ENCODE measurements around the gene ZNF236.

DNA sequence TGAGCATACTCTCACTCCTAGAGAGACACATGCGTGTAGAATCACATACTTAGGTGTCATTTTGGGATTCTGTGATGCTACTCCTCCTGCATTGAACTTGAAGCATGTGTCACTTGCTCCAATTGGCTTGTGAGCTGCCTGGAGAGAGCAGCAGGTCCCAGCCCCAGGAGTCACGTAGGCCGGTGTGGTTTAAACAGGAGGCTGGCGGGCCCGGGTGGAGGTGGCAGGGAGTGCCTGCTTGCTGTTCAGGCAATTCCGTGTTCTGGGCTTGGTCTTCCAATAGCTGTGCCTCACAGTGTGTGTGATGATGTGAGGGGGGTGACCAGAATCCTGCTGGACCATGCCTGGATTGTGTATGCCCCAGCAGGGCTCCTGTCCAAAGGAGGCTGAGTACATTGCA lies 51.0 kb downstream of the ZNF236 start:
- TF ChIP-seq, protein P1, sequence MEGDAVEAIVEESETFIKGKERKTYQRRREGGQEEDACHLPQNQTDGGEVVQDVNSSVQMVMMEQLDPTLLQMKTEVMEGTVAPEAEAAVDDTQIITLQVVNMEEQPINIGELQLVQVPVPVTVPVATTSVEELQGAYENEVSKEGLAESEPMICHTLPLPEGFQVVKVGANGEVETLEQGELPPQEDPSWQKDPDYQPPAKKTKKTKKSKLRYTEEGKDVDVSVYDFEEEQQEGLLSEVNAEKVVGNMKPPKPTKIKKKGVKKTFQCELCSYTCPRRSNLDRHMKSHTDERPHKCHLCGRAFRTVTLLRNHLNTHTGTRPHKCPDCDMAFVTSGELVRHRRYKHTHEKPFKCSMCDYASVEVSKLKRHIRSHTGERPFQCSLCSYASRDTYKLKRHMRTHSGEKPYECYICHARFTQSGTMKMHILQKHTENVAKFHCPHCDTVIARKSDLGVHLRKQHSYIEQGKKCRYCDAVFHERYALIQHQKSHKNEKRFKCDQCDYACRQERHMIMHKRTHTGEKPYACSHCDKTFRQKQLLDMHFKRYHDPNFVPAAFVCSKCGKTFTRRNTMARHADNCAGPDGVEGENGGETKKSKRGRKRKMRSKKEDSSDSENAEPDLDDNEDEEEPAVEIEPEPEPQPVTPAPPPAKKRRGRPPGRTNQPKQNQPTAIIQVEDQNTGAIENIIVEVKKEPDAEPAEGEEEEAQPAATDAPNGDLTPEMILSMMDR (IDR thresholded peaks at IDR 0.05; ENCODE audit: low read depth, low read length) = no peak
- TF ChIP-seq EZH2phosphoT487 (IDR thresholded peaks at IDR 0.05; ENCODE audit: low read depth) = no peak
